Raji (cell line): ENCODE data around the gene NPAS3.

Source experiments
- POLR2A ChIP-seq: IDR thresholded peaks from 2 replicates; pipeline ENCODE4 v1.6.1; 2011; ENCODE audit warnings: low read depth, low read length, control low read depth; ENCODE audit not compliant: insufficient read depth

The NPAS3 gene

DNA sequence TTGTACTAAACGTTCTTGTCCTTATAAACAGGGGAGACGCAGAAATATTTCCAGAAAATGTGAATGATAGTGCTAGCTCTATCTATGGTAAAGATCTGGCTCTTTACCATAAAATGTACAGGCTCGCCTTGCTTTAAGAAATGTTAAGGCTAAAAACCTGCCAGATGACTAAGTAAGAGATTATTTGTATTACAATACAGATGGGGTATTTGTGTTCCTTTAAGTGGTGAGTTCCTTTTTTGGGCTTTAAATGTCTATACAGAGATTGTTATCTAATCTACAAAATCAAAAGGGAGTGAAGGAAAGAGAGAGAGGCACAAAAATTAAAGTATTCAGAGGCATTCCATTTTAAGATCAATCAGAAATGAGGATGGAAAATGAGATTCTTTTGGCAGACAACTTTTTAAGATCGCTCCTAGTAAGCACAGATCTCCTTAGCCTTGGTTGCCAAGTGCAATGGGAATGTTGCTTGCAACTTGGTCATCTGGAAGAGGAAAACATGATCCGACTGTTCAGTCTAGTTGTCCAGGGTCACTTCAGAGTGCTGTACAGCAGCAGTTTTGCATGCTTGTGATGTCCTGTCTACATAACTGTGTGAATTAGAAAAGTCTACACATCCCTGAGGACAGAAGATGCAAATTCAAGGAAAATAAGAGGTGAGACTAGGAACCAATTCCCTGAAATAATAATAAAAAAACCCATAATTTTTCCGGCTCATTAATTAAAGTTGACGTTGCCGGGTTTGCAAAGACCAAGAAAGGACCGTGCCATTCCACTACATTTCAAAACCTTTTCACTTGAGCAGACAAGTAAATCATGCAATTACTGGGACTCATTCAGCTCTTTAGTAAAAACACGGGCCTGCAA, 631.4 kb downstream of the NPAS3 start:
- TF ChIP-seq POLR2A: no peak

DNA sequence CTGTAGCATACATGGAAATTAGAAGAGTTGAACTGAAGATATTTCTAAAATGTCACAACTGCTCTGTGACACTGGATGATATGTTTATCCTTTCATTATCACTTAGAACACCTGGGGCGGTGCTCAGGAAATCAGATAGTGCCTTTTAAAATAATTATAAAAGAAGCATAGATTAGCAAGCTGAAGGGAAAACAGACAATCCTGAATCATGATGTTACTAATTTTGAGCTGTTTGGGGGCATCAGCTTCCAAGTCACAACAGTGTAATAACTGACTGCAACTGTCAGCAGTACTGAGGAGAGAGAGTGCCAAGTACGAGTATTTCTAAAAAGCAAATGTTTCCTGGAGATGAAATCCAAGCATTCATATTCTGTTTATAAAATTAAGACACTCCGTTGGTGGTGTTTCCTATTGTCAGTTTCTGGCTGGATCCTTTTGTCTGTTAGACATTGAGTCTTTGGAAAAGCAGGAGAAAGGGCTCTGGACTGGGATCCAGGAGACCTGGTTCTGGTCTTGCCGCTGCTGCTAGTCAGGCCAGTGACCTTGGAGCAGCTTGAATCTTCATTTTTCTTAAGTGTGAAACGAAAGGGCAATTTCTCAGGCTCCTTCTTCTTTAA, 632.1 kb downstream of the NPAS3 start:
- TF ChIP-seq POLR2A: no peak

DNA sequence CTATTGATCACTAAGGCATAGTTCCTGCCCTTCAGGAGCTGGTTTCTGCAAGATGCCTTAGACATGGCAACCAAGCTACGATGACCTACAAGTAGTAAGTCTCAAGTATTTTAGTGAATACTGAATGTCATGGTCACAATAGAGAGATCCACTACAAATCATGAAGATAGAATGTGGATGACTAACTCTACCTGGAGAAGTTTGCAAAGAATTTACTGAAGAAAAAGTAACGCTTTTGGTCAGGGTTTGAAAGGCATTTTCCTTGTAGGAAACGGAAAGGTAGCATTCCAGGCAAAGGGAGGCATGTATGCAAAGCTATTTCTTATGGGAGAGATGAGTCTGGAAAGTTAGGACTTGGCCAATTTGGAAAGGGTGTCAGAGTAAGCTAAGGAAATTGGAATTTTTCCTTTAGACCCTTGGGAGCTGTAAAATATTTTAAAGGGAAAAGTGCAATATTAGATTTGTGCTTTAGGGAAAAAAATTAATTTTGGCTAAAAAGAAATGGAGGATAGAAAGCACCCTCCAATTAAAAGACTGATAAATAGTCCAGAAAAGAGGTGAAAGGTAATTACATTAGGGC, 634.7 kb downstream of the NPAS3 start:
- TF ChIP-seq POLR2A: no peak

DNA sequence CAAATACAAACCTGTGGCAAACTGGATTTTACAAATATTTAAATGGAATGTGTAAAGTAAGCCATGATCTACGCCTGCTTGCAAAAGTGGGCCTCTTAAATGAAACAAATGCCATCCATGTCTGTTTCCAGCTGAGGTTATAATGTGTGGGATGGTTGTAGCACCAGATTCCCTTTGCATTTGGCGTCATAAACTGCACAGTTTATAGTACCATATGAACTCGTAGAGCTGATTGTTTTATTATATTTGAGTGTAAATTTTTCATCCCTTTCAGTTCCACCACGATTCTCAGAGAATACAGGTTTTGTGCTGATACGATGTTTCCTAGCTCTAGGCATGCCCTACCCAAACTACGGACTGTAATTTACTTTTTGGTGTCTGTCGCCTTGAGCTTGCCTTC, 637.3 kb downstream of the NPAS3 start:
- no peak for TF ChIP-seq POLR2A

DNA sequence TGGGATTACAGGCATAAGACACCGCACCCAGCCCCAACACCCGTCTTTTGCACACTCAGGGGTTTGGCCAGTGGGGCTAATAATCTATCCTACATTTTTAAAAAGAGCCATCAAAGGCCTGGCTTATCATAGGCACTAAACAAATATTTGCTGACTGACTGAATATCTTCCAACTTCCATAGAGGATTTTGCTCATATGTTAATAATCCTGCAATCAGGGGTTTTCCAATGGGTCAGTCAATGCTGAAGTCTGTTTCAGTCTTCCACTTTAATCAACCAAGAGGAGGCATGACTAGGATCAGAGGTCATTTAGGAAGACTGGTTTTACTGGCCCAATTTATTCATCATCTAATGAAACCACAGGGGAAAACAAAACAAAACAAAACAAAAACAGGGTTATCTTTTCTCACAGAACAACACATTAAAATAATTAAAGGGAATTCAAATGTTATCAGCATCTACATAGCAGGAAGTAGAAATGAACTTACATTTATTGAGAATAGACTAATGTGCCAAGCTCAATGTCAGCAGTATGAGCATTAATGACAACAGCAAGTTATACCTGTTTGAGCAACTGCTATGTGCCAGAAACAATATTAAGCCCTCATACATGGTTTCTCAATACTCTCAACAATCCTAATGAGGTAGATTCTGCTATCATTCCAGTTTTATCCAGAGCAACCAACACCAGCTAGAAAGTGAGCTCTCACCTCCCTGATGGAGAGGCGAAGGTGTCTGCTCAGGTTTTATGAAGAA, 640.0 kb downstream of the NPAS3 start:
- TF ChIP-seq POLR2A: no peak

DNA sequence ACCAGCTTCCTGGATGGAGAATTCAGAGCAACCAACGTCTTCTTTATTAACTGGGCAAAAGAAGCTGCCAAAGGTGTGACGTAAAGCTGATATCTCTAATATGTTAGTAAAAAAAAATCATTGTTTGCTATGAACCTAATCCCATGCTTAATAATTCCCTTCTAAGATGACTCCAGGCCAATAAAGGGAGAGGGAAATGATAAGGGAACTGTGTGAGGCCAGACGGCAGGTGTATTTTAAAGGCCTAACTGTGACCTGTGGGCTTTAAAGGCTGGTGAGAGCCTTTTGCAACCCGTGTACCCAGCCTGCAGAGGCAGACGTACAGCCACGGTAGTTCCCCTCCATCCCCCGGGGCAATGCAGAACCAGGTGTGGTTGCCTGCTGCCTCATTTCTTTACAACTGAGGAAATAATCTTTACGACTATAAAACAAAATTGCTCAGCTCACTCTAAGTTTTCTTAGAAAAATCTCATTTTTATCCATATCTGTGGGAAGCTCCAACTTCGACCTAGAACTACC, 641.6 kb downstream of the NPAS3 start:
- no peak for TF ChIP-seq POLR2A

DNA sequence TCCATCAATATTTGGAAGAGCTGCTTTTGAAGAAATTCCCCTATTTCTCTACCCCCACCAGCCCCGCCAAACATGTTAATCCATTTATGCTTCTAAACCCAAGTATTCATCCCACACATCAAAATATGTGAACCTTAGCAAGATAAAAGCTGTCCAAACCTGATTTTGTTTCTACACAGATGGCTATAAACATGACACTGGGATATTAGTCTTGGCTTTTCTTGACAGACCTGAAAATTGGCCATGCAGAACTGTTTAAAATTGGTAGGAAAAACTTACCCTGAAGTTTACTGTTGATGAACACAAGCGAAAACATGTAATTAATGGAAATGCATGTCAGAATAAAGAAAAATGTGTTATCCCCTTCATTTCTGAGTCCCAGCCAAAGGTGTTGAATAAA, 642.2 kb downstream of the NPAS3 start:
- no peak for TF ChIP-seq POLR2A

DNA sequence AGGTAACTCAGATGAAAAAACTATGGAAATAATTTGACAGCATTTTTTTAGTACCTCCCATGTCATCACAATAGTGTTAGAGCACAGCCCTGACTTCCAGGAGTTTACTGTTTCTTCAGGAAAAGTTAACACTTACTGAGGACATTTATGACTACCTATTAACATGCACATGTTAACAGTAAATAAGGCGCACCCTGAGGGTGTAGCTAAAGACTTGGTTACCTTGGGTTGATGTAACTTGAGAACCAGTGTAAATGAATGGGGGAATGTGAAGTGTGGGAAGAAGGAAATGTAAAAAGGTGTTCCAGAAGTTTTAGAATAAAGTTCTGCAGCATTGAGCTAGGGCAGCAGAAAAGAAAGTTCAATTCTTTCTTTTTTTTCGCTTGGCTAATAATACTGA, 646.0 kb downstream of the NPAS3 start:
- no peak for TF ChIP-seq POLR2A

DNA sequence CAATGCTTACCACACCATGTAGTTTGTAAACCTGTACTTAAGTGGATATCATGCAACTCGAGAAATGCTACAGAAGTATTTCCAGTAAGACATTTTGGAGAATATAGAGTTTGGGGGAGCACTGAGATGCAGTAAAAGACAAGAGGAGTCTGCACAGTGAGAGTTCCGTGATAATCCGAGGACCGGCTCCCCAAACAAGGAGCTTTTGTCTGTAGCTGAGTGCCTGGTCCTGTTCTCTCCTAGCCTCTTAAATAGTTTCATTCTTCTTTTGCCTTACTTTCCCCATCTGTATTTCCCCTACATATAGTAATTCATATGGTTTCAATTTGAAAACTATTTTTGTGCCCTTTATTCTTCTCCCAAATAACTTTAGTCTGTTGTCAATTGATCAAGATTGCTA, 648.1 kb downstream of the NPAS3 start:
- no peak for TF ChIP-seq POLR2A

DNA sequence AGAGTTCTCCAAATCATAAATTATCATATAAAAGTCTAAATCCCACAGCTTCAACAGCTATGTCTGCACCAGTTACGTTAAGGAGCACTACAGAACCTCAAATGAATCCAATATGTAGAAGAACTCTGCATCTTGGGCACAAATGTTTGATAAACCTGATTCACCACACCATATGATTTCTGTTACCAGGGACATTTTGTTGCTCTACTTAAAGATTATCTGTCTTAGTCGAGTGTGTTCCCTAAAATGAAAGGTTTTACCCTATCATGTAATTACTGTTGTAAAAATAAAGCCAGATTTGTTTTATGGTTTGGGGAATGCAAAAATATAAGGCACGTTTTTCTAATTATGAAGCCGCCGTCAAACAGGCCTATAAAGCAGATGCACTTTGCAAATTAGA, 649.1 kb downstream of the NPAS3 start:
- no peak for TF ChIP-seq POLR2A

DNA sequence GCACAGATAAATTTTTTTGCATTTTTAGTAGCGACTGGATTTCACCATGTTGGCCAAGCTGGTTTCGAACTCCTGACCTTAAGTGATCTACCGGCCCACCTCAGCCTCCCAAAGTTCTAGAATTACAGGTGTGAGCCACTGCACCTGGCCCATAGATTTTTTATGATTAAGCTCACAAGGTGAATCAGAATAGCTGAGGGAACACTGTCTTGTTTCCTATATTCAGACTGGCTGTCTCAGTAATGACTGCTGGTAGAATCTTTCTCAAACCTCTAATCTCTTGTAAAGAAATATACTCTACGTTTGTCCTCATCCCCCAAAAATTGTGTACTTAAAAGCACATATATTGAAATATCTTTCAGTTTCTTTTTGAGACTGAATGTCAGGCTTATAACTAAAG, 650.1 kb downstream of the NPAS3 start:
- no peak for TF ChIP-seq POLR2A

DNA sequence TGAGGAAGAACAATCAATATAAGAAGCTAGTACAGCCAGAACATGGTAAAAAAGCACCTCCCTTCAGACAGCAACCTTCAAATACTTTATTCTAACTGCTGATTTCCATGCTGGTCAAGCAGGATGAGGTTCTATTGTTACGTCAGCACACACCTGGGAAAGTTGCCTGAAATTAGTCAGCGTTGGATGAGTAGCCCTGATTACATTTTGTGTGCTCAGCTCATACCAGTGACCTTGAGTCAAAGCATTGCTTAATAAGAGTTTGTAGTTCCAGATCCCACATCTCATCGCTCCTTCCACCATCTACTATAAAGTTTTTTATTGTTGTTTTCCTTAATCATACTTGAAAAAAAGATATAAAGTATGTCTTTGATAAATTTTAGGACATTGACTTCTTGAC, 650.7 kb downstream of the NPAS3 start:
- TF ChIP-seq POLR2A: no peak

DNA sequence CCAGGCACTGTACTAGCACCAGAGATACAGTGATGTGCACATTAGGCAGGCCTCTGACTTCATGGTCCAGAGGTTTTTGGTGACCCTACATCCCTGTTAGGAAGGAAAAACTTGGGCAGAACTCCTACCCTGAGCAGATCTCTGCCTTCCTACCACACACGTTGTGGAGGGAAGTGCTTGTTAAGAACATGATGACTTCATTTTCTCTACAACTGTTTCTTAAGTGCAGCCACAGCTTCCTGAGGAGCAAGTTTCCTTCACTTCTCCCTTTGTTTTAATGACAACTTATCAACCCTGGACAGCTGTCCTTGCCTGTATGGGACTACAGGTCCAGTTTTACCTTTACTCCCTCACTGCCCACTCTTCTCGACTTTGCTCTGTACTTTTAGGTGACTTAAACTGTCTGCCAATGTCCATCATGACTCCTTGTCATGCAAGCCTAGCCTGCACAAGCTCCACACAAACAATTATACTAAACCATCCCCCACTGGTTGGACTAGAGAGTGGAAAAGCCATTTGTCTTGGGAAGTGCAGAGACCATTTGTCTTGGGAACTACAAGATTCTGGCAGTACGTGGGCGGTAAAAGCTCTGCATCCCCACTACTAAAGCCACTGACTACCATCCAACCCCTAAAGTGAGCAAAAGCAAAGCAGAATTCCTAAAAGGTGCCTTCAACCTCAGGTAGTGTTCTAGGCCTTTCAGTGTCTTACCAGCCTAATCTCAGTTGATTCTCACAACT, 652.4 kb downstream of the NPAS3 start:
- no peak for TF ChIP-seq POLR2A

DNA sequence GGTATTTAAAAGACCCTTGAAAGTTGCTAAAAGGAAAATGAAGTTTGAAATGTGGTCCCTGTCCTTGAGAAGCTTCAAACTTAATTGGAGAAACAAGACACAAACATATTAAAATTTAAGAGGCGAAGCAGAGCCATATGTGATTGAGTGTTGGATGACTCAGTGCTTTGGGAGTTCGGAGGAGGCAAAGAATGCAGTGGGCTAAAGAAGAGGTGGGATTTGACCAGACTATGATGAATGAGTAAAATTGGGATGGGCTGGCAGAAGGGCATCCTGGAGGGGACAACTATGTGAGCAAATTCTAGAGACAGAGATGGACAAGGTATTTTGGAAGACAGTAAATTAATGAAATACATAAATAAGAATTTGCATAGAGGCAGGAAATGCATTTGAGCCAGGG, 653.6 kb downstream of the NPAS3 start:
- no peak for TF ChIP-seq POLR2A

DNA sequence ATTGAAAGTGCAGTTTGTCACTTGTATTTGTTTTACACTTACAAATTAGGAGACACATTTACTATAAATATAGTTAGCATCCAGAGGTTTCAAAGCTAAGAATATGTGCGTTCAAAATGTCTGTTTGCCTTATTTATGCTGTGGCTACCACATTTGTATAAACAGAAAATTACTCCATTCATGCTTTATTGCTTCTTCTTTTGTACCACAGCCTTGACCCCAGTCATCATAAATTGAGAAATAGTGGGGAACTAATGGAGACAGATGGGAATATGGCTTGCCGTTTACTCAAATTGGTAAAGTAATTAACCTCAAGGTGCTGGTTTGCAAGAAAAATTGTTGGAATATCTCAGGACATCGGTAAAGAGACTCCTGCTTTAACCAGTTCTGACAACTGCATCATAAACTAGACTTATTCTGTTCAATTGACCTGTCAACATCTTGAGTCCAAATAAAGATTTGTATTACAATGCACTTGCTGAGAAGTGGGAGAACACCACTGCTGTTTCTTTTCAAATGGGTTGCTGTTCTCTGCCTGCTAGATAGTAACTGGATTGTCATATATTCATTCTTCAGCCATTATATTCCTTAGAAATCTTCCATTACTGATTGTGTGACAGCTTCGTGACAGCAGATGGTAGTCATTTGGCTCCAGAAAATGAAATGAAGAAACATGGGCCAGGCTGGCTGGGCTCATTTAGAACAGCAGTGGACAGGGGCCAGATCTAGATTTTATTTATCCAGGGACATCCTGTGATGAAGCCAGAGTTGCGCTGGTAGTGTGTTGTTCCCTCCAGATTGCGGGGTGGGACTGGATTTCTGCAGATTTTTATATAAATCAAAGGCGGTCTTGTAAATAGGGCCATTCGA, 657.8 kb downstream of the NPAS3 start:
- TF ChIP-seq POLR2A: no peak
